Rectal smooth muscle tissue (tissue), 1 donor: ENCODE results near the gene SPDYE1.
"Not testable (repeated sequence)": the region's sequence is repeated elsewhere in the genome, so short reads cannot be mapped to it uniquely, and the experiment has no call there.

Experiments used
- H3K27ac ChIP-seq: one replicate; pipeline ENCODE4 v1.7.0; 2013; ENCODE audit warnings: low read depth, low read length, inconsistent platforms
- H3K27me3 ChIP-seq: one replicate; pipeline ENCODE4 v1.7.0; 2013; ENCODE audit warnings: low read length; ENCODE audit not compliant: control insufficient read depth, insufficient read depth
- H3K36me3 ChIP-seq: one replicate; pipeline ENCODE4 v1.7.0; 2013; ENCODE audit warnings: low read length; ENCODE audit not compliant: control insufficient read depth, insufficient read depth
- H3K4me1 ChIP-seq: one replicate; pipeline ENCODE4 v1.7.0; 2013; ENCODE audit warnings: low read length; ENCODE audit not compliant: control insufficient read depth, insufficient read depth
- H3K4me3 ChIP-seq: one replicate; pipeline ENCODE4 v1.7.0; 2013; ENCODE audit warnings: low read length
- H3K9ac ChIP-seq: one replicate; pipeline ENCODE4 v1.7.0; 2013; ENCODE audit warnings: low read length

The SPDYE1 gene

DNA sequence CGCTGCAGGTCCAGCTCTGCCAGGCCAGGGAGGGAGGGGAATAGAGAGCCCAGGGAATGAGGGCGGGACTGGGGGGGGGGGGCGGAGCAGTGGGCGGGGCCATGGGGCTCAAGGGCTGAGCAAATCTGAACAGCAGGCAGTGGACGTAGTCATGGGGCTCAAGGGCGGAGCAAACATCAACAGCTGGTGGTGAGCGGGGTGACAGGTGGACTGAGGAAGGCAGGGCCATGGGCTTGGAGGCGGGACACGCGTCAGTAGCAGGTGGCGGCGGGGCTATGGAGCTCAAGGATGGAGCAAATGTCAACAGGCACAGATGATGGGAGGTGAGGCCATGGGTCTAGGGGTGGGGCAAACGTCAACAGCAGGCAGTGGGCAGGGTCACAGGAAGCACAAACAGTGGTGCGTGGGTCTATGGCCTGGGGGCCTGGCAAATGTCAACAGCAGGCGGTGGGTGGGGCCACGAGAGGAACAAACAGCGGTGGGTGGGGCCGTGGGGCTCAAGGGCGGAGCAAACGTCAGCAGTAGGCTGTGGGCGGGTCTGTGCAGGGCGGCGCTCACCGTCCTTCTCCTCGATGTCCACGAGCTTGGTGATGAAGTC is 41.4 kb downstream of the SPDYE1 start:
- H3K9ac ChIP-seq, H3K4me1 ChIP-seq, H3K36me3 ChIP-seq, H3K27me3 ChIP-seq: not testable (repeated sequence)
- Histone ChIP-seq H3K27ac (peak overlapping the region; percentile 80), H3K4me3 (peak overlapping the region; percentile 58)

DNA sequence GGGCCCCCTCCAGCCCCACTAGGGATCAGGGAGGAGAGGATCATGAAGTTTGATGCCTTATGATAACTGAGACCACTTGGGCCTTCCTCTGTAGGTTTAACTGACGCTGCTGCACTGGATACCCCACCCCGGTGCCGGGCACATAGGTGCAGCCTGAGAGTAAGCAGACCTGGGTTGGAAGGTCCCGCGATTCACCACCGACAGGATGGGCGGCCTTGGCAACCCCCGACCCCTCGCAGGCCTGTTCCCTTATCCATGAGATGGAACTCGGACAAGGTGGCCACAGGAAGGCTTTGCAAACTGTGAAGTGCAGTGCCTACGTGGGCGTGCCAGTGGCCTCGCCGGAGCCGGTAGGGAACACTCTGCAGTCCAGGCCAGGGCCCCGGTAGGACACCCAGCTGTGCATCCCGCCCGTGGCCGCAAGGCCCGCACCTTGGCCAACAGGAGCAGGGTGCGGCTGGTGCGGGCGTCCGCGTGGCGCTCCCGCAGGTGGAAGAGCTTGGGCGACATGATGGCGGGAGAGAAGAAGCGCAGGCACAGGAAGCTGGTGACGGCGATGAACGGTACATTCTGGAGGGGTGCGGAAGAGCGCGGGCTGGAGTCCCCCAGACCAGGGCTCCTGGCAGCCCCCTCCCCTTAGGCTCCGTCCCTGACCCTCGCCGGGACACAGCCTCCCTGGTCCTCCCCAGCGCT is 42.2 kb downstream of the SPDYE1 start:
- H3K27ac ChIP-seq, H3K9ac ChIP-seq, H3K36me3 ChIP-seq, H3K4me1 ChIP-seq, H3K27me3 ChIP-seq: not testable (repeated sequence)
- H3K4me3 ChIP-seq, result peak overlapping the region; percentile 51

DNA sequence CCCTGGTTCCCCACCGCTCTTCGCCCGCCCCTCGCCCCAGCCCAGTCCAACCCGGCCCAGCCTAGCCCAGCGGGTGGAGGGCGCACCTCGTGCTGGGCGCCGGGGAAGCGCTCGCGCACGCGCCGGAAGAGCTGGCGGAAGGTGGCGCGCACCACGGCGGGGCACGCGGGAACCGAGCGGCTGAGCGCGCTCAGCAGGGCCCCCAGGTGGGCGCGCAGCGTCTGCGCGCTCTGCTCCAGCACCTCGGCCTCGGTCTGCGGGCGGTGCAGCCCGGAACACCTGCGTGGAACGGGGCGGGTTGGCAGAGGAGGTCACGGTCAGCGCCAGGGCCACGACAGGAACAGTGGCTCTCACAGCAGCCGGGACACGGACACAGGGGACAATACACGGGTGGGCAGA is 42.8 kb downstream of the SPDYE1 start:
- not testable (repeated sequence) for H3K9ac ChIP-seq, H3K4me1 ChIP-seq, H3K36me3 ChIP-seq, H3K27ac ChIP-seq, H3K27me3 ChIP-seq
- H3K4me3 ChIP-seq, result peak overlapping the region; percentile 51

DNA sequence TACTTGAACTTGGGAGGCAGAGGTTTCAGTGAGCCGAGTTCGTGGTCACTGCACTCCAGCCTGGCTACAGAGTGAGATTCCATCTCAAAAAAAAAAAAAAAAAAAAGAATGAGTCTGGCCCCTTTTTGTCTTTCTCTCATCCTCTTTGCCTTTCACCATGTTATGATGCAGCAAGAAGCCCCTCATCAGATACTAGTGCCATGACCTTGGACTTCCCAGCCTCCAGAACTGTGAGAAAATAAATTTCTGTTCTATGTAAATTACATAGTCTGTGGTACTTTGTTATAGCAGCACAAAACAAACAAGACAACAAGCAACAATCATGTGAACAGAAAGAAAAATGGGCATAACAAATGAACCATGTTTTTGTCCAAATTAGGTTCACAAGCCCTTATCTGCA is 44.5 kb downstream of the SPDYE1 start:
- no peak overlapping the region for H3K4me3 ChIP-seq
- H3K36me3 ChIP-seq, result no peaks in the 10 kb centered on the region

DNA sequence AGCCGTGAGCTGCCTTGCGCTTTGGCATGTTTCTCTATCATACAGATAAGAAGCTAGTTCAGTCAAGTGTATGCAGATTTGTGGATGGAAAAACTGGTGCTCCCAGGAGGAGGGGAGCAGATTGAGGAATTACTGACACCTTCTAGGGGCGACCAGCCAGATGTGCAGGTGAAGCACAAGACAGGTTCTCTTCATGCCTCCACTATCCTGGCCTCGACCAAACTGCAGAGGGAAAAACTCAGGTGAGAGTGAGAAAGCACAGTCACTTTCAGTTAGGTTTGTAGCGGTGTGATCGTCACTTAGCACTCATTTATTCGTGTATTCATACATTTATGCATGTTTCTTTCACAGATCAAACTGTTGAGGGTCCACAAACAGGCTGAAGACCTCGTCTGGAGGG is 46.2 kb downstream of the SPDYE1 start:
- Histone ChIP-seq H3K9ac (peak overlapping the region; percentile 89), H3K4me3 (peak overlapping the region; percentile 91), H3K36me3 (no peaks in the 10 kb centered on the region), H3K27me3 (no peaks in the 10 kb centered on the region), H3K4me1 (peaks cover 11% of the 10 kb centered on the region), H3K27ac (peak overlapping the region; percentile 86)

More for the DNA sequence above, 44.5 kb downstream of the SPDYE1 start:
- no peaks in the 10 kb centered on the region for H3K27me3 ChIP-seq
- no peak overlapping the region for H3K9ac ChIP-seq
- H3K4me1 ChIP-seq, result peaks cover 11% of the 10 kb centered on the region
- no peak overlapping the region for H3K27ac ChIP-seq

DNA sequence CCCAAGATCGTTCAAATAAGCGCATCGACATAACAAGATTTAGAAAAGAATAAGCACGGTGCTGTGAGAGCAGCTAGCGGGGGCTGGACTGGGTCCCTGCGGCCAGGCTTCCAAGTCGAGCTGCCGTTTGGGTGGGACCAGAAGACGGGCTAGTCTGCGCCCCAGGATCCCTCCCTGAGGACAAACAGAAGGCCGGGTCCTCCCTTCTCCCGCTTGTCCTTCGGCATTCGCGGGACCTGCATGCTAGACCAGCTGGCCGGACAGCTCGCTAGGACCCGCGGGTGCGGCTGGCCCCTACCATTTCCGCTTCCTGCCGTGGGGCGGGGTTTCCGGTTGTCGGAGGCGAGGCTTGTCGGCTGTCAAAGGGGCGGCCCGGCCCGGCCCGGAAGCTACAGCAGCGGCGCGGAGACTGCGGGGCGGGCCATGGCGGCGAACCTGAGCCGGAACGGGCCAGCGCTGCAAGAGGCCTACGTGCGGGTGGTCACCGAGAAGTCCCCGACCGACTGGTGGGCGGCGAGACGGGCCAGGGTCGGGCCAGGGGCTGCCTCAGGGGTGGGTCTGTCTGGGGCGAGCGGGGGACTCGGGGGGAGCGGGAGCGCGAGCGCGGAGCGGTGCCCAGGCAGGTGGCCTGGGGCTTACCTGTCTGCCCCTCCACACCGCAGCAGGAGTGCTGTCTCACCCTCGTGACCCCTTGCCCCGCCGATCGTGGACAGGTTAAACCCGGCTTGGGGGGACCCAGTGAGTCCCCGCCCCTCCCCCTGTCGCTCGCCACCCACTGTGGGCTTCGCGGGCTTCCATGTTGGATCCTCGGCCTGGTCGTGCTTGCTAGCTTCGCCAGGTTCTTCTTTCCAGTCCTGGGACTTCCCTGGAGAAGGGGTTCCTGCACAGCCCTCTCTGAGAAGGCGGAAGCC is 46.9 kb downstream of the SPDYE1 start, which contains the start of gene DBNL:
Gene DBNL, plus strand, starts transcription at position 388 of the 911 bp plus-strand sequence. Its CDS starts 36 bp downstream, at position 424.
- H3K4me3 ChIP-seq, result peak within 1 kb of the TSS; percentile 91
- peak within 1 kb of the TSS; percentile 91 for H3K9ac ChIP-seq
- H3K4me1 ChIP-seq, result peaks cover 11% of the 10 kb centered on the region
- H3K27ac ChIP-seq, result peak within 1 kb of the TSS; percentile 86
- no peaks in the 10 kb centered on the region for H3K27me3 ChIP-seq
- no peaks in the 10 kb centered on the region for H3K36me3 ChIP-seq

DNA sequence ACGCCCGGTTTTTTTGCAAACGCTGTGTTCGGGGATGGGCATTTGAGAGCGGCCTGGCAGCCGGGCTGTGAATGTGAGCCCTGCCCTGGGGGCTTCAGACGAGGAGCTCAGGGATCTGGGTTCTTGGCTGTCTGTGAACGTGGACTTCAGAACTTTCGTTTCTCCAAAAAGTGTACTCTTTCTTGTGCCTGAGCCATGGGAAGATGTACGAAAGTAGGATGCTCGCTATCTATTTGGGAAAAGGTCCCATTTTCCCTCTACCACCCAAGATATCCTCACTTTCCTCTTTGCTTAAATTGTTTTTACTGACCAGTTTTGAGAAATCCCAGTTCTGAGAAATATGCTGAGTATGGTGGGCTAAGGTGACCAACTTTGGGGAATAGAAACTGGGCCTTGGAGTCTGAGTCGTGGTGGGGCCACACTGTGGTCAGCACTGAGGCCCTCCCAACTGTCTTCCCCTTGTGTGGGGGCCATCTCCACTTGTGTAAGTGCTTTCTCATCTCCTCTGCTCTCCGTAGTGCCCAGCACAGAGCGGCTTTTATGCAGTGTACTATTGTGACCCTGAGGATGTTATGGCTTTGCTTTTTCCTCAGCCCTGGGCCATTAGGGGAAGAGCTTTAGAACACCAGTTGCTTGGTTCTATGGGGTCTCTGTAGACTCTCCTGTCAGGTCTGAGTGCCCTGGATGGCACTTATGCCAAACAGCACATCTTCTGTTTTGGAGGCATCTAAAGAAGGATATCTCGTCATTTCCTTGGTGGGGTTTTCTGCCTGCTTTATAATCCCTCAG is 47.7 kb downstream of the SPDYE1 start:
- Histone ChIP-seq H3K9ac (peak overlapping the region; percentile 91), H3K4me3 (peak overlapping the region; percentile 91), H3K27ac (peak overlapping the region; percentile 86), H3K27me3 (no peaks in the 10 kb centered on the region), H3K4me1 (peaks cover 11% of the 10 kb centered on the region), H3K36me3 (peaks cover 7% of the 10 kb centered on the region)

DNA sequence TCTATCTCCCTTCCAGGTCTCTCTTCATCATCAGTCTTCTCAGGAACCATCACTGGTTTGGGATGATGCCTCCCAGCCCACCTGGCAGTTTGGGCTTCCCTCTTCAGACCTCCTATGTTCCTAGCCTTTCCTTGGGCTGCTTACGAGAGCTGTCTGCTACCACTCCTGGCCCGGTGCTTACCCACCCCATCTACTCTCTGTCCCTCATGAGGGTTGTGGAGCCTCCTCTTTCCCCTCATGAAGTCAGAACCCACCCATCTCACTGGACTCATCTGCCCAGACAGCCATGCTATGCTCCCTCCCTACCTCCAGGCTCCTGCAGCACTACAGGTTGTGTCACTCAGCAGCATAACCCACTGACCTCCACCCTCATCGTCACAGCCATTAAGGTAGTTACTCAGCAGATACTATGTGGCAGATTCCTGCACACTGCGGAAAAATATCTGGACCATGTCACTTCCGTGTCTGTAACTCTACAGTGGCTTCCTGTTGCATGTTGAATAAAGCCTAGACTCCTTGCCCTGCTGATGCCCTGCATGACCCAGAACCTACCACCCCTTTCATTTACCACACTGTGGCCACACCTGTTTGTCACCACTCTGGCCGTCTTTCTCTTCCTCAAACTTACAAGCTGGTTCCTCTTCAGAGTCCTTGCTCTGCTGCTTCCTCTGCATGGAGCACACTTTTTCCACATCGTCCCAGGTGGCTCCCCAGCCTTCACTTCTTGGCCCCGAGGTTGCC is 48.8 kb downstream of the SPDYE1 start:
- no peak overlapping the region for H3K9ac ChIP-seq
- H3K4me3 ChIP-seq, result no peak overlapping the region
- H3K4me1 ChIP-seq, result peaks cover 11% of the 10 kb centered on the region
- no peaks in the 10 kb centered on the region for H3K27me3 ChIP-seq
- peaks cover 15% of the 10 kb centered on the region for H3K36me3 ChIP-seq
- H3K27ac ChIP-seq, result no peak overlapping the region

DNA sequence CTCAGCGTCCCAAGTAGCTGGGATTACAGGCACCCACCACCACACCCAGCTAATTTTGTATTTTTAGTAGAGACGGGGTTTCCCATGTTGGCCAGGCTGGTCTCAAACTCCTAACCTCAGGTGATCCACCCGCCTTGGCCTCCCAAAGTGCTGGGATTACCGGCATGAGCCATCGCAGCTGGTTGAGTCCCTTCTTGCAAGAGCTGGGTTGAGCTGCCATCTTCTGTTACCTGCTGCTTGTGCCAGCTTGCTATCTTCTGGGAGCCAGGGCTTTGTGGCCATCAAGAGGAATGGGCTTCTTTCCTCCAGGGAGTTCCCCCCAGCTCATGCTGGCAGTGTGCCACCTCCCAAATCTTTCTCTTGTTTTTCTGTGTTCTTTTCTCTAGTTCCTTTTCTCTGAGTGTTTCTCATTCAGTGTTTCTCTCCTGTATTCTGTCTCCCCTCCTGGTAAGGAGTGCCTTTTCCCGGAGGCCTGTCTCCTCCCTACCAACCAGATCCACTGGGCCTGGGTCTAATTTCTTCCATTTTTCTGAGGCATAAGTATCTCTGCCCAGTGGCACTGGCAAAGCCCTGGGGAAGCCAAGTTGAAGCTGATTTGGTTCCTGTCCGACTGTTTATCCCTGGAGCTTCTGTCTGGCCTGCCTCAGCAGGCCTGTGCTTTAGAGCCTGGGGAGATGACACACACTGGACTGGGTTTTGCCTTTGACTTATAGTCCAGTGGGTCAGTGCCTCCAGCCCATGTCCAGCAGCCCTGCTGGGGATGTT is 50.5 kb downstream of the SPDYE1 start:
- peaks cover 11% of the 10 kb centered on the region for H3K4me1 ChIP-seq
- no peak overlapping the region for H3K4me3 ChIP-seq
- no peak overlapping the region for H3K27ac ChIP-seq
- no peak overlapping the region for H3K9ac ChIP-seq
- H3K36me3 ChIP-seq, result peaks cover 26% of the 10 kb centered on the region
- no peaks in the 10 kb centered on the region for H3K27me3 ChIP-seq

DNA sequence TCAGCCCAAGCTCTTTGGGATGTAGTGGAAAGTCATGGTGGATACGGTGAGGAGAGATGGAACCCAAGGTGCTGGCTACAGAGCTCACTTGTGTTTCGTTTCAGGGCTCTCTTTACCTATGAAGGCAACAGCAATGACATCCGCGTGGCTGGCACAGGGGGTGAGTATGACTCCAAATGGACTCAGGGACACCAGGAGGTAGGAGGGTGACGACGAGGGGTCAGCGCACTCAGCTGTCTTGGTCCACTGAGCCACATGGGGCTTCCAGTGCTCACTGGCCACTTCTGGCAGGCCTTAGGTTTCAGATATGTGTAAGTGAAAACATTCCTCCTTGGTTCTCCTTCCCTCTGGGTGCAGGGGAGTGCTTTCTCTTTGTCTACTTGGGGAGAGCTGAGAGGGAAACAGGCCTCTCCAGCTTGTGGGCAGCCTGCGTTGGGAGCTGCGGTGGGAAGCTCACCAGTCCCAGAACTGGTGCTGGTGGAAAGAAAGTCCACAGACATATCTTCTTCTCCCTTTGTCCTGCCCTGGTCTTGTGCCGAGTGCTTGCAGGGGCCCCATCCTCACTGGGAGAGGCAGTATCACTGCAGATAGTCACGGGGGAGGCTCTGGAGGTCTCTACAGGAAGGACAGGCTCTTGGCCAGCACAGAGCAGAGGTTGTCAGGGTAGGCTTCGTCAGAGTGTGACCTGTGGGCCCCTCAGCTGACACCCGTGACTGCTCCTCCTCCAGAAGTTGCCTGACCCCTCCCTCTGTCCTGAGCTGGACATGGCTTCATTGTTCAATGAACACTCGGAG is 52.6 kb downstream of the SPDYE1 start:
- Histone ChIP-seq H3K27me3 (no peaks in the 10 kb centered on the region), H3K36me3 (peaks cover 29% of the 10 kb centered on the region), H3K4me3 (no peak overlapping the region), H3K27ac (no peak overlapping the region), H3K4me1 (peaks cover 4% of the 10 kb centered on the region), H3K9ac (no peak overlapping the region)
